Measurements from ENCODE around the gene NKX2-8. TPM values are rescaled to one million over a fixed set of nuclear protein-coding genes. Genes with fewer than 3 reads are reported as not detected.

Gene NKX2-8
- not detected for total RNA-seq

DNA sequence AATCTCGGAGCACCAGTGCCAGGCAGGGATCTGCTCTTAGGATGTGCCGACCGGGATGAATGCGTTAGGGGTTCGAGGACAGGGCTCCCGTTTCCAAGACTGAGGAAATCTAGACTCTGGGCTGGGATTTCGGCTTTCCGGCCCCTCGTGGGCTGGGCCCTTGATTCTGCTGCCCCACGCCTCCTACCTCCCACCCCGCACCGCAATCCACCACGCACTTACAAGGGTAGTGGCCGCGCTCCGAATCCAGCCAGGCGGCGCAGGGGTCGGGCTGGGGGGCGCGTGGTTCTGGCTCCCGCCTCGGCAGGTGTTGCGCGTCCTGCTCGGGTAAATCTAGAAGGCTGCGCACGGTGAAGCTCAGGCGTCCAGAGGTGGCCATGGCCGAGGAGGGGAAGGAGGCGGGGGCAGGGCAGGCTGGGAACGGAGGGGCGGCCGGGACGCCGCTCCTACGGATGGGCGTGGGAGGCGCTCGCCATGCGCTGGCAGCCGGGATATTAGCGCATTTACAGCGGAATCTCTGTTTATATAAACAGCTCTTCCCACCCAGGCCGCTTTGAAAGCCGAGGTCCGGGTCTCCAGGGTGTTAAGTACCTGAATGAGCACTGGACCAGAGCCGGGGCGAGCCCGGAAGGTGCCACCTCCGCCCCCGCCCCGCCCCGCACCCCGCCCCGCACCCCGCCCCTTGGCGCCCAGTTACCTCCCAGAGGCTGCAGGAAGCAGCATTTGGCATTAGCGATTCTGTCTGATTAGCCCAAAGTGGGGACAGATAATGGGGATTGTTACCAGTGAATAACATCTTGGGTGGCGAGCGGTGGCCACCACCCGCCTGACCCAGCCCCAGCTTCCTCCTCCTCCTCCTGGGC is at the start of gene NKX2-8:
NKX2-8 (minus strand) TSS at position 604 of the 863 bp plus-strand sequence; CDS start at position 379, 225 bp downstream.
- no peak within 1 kb of the TSS for H3K4me3 Mint-ChIP-seq
- H3K4me1 Mint-ChIP-seq, result no peaks in the 10 kb centered on the region
- H3K27me3 Mint-ChIP-seq, result peaks cover 53% of the 10 kb centered on the region
- ATAC-seq (replicated peaks), result no peak
- H3K36me3 Mint-ChIP-seq (ENCODE audit: low read depth), result no peaks in the 10 kb centered on the region
- no peak within 1 kb of the TSS for H3K27ac Mint-ChIP-seq
- H3K9me3 Mint-ChIP-seq, result no peaks in the 10 kb centered on the region

DNA sequence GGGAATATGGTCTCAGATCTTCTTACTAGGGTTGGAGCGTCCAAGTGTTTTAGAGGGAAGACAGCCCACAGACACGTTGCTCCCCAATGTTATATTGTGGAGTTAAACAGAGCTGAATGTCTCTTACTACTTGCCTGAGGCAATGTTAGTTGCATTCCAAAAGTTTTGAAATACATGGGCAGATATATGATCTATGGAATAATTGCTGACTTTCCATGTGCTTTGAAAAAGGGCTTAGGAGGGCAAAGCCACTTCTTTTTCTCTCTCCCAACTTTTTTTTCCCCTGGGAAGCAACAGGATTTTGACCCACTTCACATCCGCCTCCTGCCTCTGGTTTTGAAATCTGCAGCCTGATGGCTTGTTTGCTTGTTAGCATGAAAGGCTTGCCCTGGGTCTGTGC is 45.6 kb upstream of the NKX2-8 start:
- Mint-ChIP-seq H3K4me3 (no peak overlapping the region), H3K27ac (no peak overlapping the region), H3K36me3 (ENCODE audit: low read depth) (no peaks in the 10 kb centered on the region), H3K9me3 (no peaks in the 10 kb centered on the region), H3K27me3 (peaks cover 15% of the 10 kb centered on the region), H3K4me1 (no peaks in the 10 kb centered on the region)
- ATAC-seq (replicated peaks), result no peak

DNA sequence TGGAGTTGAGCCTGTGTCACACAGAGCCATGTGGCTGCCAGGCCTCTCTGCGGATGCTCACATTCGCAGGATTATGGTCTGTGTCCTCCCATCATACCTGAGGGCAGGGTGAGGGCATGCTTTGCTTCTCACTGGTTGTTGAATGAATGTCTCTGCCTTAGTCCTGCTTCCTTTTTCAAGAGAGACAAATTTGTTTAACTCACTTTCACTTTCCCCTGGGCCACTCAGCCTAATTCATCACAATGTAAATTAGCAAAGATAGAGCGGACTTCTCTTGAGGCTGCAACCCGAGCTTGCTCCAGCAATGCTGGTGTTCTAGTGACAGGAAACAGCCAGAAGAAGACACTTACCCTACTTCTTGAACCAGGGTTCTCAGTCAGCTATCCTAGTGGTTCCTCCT is 43.7 kb upstream of the NKX2-8 start:
- Mint-ChIP-seq H3K9me3 (no peaks in the 10 kb centered on the region), H3K27ac (no peak overlapping the region), H3K27me3 (peaks cover 15% of the 10 kb centered on the region), H3K36me3 (ENCODE audit: low read depth) (no peaks in the 10 kb centered on the region), H3K4me3 (no peak overlapping the region), H3K4me1 (no peaks in the 10 kb centered on the region)
- no peak for ATAC-seq (replicated peaks)

DNA sequence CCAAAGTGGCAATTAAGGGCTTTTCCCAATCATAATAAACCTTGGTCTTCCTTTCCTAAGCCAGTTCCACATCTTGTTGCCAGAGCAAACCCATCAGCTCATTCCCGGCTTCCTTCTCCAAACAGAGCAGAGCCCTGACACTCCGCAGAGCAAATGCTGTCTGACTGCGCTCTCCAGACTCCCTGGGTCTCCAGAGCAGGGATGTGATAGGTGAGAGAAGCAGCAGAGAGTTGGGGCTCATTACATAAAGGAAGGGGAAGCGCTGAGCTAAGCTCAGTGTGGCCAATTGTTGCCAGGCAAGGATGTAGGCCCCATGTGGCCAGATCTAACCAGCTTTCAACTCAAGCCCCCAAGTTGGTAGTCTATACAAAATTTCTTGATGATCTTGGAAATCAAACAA is 43.0 kb upstream of the NKX2-8 start:
- Mint-ChIP-seq H3K9me3 (no peaks in the 10 kb centered on the region), H3K4me3 (no peak overlapping the region)
- ATAC-seq (replicated peaks), result no peak

DNA sequence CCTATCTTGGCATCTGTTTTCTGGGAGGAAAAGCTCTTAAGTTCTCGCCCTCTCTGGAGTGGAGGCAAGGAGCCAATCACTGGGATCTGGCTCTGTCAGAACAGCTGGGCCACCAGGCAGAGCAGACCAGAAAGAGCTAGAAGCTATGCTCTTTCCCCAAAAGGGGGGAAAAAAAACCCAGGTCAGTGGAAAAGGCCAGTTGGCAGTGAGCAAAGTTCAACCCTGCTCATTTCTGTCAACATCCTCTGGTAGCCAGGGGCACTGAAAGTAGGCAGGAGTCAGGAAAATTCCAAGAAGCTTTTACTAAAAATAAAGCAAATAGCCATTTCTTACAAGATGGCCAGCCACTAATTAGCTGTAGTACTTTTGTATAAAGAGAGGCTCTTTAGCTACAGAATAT is 42.6 kb upstream of the NKX2-8 start:
- Mint-ChIP-seq H3K27me3 (peaks cover 15% of the 10 kb centered on the region), H3K27ac (no peak overlapping the region), H3K36me3 (ENCODE audit: low read depth) (no peaks in the 10 kb centered on the region), H3K9me3 (no peaks in the 10 kb centered on the region), H3K4me3 (no peak overlapping the region), H3K4me1 (no peaks in the 10 kb centered on the region)
- no peak for ATAC-seq (replicated peaks)

More for the DNA sequence above, 43.0 kb upstream of the NKX2-8 start:
- peaks cover 15% of the 10 kb centered on the region for H3K27me3 Mint-ChIP-seq
- no peak overlapping the region for H3K27ac Mint-ChIP-seq
- H3K4me1 Mint-ChIP-seq, result no peaks in the 10 kb centered on the region
- no peaks in the 10 kb centered on the region for H3K36me3 Mint-ChIP-seq (ENCODE audit: low read depth)

DNA sequence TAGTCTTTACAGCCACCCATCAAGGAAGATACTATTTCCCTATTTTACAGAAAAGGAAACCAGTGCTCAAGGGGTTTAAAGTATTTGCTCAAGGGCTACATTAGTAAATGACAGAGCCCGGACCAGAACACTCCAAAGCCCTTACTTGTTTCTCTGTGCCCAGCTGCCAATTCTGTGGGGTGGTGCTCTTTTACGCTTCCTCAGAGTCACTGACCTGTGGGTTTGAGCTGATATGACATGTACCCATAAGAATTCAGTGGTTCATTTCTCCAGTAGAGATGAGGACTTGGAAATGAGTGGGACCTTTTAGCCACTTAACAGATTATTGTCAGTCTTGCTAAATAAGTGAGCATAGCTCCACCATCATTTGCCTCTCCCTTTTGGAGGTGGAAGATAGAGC is 37.4 kb upstream of the NKX2-8 start:
- Mint-ChIP-seq H3K9me3 (no peaks in the 10 kb centered on the region), H3K36me3 (ENCODE audit: low read depth) (no peaks in the 10 kb centered on the region), H3K4me1 (no peaks in the 10 kb centered on the region), H3K27ac (no peak overlapping the region), H3K4me3 (no peak overlapping the region), H3K27me3 (peaks cover 4% of the 10 kb centered on the region)
- no peak for ATAC-seq (replicated peaks)

DNA sequence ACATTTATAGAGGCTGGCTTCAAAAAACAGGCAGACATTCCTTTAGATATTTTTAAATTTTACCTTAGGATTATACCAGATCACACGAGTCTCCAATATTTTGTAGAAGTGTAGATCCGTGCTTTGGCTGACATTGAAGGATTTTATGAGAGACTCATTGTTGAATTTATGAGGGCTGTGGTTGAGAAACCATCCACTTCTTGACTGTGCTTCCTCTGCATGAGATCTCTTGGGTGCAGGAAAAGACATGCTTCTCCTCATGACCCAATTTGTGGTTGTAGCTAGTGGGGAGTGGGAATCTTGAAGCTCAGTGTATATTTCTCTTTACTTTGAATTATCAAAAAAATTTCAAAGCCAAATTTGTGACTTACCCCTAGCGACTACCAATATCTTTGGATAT is 36.7 kb upstream of the NKX2-8 start:
- ATAC-seq (replicated peaks), result no peak
- no peak overlapping the region for H3K4me3 Mint-ChIP-seq
- no peaks in the 10 kb centered on the region for H3K36me3 Mint-ChIP-seq (ENCODE audit: low read depth)
- no peak overlapping the region for H3K27ac Mint-ChIP-seq
- H3K27me3 Mint-ChIP-seq, result peaks cover 4% of the 10 kb centered on the region
- no peaks in the 10 kb centered on the region for H3K9me3 Mint-ChIP-seq
- no peaks in the 10 kb centered on the region for H3K4me1 Mint-ChIP-seq

DNA sequence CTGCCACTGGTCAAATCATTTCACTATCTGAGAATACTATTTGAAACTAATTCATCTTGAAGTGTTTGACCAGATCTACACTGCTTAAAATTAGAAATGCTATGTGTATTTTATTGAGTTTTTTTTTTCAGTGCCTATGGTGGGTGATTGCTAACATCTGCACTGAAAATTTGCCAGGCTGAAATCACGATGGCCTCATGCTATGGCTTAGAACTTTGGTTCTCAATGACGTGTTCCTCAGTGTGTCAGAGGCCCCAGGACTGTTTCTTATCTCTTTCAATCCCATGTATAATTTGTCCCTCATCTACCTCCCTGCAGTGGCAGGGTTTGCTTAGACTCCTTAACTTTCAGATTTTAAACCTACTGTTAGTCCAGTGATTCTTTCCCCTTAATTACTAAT is 36.2 kb upstream of the NKX2-8 start:
- Mint-ChIP-seq H3K4me3 (no peak overlapping the region), H3K4me1 (no peaks in the 10 kb centered on the region), H3K27me3 (peaks cover 4% of the 10 kb centered on the region), H3K9me3 (no peaks in the 10 kb centered on the region), H3K27ac (no peak overlapping the region), H3K36me3 (ENCODE audit: low read depth) (no peaks in the 10 kb centered on the region)
- no peak for ATAC-seq (replicated peaks)

DNA sequence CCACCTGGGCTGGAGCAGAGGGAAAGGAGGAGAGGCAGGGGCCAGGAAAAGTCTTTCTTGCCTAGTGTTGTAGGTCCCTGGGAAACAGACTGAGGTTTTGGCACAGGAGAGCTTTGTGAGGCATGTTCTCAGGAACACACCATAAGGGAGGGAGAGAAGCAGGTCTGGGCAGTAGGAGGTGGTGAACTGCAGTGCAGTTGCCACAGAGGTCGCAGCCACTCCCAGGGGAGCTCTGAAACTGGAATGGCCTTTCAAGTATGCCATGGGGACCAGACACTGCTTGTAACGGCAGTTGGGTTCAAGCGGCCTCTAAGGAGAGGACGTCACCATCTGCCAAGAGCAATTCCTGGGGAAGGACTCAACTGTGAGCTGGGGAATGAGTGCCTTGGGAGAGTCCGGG is 35.4 kb upstream of the NKX2-8 start:
- Mint-ChIP-seq H3K27ac (no peak overlapping the region), H3K4me3 (no peak overlapping the region), H3K9me3 (no peaks in the 10 kb centered on the region), H3K36me3 (ENCODE audit: low read depth) (no peaks in the 10 kb centered on the region), H3K27me3 (peaks cover 4% of the 10 kb centered on the region), H3K4me1 (no peaks in the 10 kb centered on the region)
- no peak for ATAC-seq (replicated peaks)

DNA sequence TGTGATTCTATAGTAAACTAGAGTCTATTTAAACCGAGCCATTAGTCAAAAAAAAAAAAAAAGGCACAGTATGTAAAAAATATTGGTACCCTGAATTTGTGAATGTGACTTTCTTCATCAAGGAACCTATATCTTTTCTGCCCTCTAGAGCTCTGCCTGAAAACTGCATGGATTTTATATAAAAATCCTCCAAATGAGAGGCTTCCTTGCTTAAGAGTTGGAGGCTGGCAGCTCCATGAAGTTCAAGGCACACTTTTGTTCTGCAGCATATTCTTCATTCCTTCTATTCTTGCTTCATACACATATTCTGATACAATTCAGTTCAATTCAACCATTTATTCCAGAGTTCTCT is 23.1 kb upstream of the NKX2-8 start:
- peaks cover 7% of the 10 kb centered on the region for H3K27me3 Mint-ChIP-seq
- H3K36me3 Mint-ChIP-seq (ENCODE audit: low read depth), result no peaks in the 10 kb centered on the region

DNA sequence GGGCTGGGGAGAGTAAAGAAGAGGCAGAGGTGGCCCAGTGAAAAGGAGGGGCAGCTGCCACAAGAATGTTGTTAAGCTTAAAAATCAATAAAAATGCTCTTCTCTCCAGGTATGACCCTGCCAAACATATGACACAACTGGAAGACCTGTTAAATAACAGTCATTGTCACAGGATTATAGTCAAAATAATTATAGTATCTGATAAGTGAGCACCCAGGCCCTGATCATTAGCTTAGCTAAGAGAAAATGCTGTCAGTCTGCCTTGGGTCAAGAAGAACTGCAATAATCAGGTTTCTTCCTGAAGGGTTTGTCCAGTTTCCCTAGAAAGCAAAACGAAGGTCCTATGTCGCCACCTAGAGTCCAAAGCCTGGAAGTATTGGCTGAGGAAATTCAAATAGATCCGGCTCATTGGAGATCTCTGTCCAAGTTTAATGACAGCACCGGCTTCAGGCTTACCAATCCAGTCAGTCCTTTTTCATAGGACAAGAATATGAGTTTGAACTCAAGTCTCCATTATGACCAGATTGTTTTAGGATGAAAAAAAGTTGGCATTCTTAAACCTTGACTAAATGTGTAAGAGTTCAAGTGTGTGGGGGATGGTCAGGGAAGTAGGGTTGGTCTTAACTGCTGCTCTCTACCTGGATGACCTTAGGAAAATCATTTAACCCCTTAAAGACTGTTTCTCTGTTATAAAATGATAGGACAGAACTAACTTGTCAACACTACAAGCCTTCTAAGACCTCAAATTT is 22.5 kb upstream of the NKX2-8 start:
- H3K4me1 Mint-ChIP-seq, result no peaks in the 10 kb centered on the region
- no peaks in the 10 kb centered on the region for H3K9me3 Mint-ChIP-seq
- H3K36me3 Mint-ChIP-seq (ENCODE audit: low read depth), result no peaks in the 10 kb centered on the region
- no peak overlapping the region for H3K27ac Mint-ChIP-seq
- peaks cover 7% of the 10 kb centered on the region for H3K27me3 Mint-ChIP-seq
- no peak for ATAC-seq (replicated peaks)
- no peak overlapping the region for H3K4me3 Mint-ChIP-seq

More for the DNA sequence above, 23.1 kb upstream of the NKX2-8 start:
- ATAC-seq (replicated peaks), result no peak
- Mint-ChIP-seq H3K4me3 (no peak overlapping the region), H3K4me1 (no peaks in the 10 kb centered on the region), H3K9me3 (no peaks in the 10 kb centered on the region), H3K27ac (no peak overlapping the region)

DNA sequence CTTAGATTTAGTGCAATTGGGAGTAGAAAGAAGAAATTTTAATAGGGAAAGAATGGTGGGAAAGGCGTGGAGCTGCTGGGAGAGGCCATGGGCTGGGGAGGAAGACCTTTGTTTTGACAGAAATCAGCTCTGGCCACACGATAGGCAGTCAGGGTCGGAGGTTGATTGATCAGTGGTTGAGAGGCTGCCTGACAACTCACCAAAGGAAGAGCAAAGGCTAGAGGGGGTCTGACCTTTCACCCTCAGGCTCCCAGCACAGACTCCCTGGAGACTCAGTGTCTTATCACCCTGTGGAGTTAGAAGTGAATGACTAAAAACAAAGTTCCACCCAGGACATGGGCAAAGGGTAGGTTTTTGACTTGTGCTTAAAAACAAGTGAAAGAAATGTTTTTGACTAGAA is 18.0 kb upstream of the NKX2-8 start:
- H3K36me3 Mint-ChIP-seq (ENCODE audit: low read depth), result no peaks in the 10 kb centered on the region
- H3K27ac Mint-ChIP-seq, result no peak overlapping the region
- no peak overlapping the region for H3K4me3 Mint-ChIP-seq
- ATAC-seq (replicated peaks), result no peak
- no peaks in the 10 kb centered on the region for H3K9me3 Mint-ChIP-seq
- H3K27me3 Mint-ChIP-seq, result peaks cover 9% of the 10 kb centered on the region
- no peaks in the 10 kb centered on the region for H3K4me1 Mint-ChIP-seq

DNA sequence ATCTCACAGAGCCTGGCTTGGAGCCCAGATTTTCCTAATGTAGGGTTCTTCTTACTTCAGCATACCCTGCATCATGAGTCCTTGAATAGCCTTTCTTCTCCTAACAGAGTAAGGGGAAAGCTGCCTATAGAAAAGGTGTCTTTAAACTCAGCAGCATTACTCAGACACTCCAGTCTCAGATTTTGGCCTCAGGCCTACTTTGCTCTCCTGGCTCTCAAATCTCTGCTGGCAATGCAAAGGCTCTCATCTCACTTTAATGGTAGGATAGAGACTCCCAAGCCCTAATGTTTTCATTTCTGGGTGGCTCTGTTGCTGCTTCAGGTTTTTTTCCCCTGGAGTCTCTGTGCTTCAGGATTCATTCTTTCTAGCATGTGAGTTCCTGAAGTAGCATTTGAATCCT is 9.1 kb upstream of the NKX2-8 start:
- H3K9me3 Mint-ChIP-seq, result no peaks in the 10 kb centered on the region
- no peak overlapping the region for H3K4me3 Mint-ChIP-seq
- no peak for ATAC-seq (replicated peaks)
- no peak overlapping the region for H3K27ac Mint-ChIP-seq
- peaks cover 59% of the 10 kb centered on the region for H3K27me3 Mint-ChIP-seq
- H3K36me3 Mint-ChIP-seq (ENCODE audit: low read depth), result no peaks in the 10 kb centered on the region
- no peaks in the 10 kb centered on the region for H3K4me1 Mint-ChIP-seq

DNA sequence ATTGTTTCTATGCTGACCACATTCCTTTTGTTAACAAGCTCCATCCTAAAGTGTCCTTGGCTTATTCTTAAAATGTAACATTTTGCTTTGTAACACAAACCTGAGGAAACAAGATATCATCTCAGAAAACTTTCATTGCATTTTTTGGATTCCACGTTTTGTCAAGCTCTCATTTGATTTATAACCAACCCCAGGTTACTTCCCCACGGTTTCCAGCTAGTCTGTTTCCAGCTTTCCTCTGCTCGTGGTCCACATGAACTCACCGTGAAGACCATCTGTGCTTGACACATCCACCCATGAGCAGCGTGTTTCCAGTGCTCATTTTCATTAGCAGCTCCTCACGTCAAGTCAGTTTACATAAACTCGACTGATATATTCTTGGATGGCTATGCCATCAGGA is 6.4 kb upstream of the NKX2-8 start:
- H3K27me3 Mint-ChIP-seq, result peaks cover 70% of the 10 kb centered on the region
- no peak overlapping the region for H3K4me3 Mint-ChIP-seq
- no peak for ATAC-seq (replicated peaks)
- H3K4me1 Mint-ChIP-seq, result no peaks in the 10 kb centered on the region
- H3K27ac Mint-ChIP-seq, result no peak overlapping the region
- no peaks in the 10 kb centered on the region for H3K36me3 Mint-ChIP-seq (ENCODE audit: low read depth)
- no peaks in the 10 kb centered on the region for H3K9me3 Mint-ChIP-seq

DNA sequence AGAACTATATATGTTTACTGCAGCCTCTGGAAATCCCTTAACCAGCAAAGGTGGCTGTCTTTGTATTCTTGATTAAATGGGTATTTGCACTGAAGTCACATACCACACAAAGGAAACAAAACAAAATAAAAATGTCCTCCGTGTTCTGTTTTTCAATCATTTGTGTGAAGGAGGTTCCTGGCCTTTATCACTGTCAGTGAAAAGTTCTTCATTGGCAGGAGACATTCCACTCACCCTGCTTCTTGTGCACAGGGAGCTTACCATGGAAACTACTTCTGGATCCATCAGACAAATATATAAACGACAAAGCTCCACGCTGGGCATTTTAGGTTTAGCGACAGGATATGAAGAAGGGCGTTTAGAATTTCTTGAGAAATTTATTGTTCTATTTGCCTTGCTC is 5.7 kb upstream of the NKX2-8 start:
- H3K4me1 Mint-ChIP-seq, result no peaks in the 10 kb centered on the region
- ATAC-seq (replicated peaks), result no peak
- H3K4me3 Mint-ChIP-seq, result no peak overlapping the region
- H3K27me3 Mint-ChIP-seq, result peaks cover 66% of the 10 kb centered on the region
- no peaks in the 10 kb centered on the region for H3K36me3 Mint-ChIP-seq (ENCODE audit: low read depth)
- H3K27ac Mint-ChIP-seq, result no peak overlapping the region
- H3K9me3 Mint-ChIP-seq, result no peaks in the 10 kb centered on the region

Measured in activated T-helper 17 cell treated with anti-CD3 and anti-CD28 coated beads, Interleukin-2, amount 50 U/mL, for 72 hours (primary cell).